ENCODE results near the gene ACADSB. TPM values are rescaled to one million over a fixed set of nuclear protein-coding genes. Genes with fewer than 3 reads are reported as not detected.

The ACADSB gene
- 10 to 100 TPM; 51.3 to 55.1 TPM for total RNA-seq
- long read RNA-seq, full-length matches to known transcripts, result 12 of 23 reads
- long read RNA-seq, partial matches to known transcripts, result 3 of 23 reads
- long read RNA-seq, other reads (novel, unspliced or antisense), result 8 of 23 reads

DNA sequence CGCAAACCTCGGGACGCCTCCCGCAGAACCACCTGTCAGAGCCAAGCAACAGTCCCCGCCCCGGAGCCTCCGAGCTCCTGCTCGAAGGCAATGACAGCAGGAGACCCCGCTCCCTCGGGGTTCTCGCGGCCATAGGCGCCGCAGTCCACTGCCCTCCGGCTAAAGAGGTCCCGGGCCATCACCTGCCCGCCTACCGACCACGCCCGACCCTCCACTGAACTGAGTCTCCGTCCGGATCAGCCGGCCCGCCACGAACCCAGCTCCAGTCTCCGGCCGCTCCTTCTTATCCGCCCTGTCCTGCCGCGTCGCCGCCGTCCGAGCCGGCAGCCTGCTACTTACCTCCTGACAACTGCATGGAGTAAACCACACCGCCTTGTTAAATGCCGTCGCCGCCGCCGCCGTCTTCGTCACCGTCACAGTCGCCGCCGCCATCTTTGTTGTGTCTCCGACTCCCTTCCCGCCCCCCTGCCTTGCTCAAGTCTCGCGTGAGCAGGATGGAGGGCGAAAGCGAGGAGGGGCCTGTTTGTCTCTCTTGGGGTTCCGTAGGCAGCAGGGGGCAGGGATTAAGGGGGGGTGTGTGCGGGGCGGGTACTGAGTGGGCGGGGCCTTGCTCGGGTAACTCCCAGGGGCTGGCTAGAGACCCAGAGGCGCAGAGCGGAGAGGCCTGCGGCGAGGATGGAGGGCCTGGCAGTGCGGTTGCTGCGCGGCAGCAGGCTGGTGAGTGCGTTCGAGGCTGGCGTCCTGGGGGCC, at the start of gene ACADSB, which contains the start of gene IKZF5:
TSS of gene ACADSB (plus strand) at position 652 of the 750 bp plus-strand sequence. CDS start at position 676, 24 bp downstream.
TSS of gene IKZF5 (minus strand) at position 441 of the 750 bp plus-strand sequence. CDS start 10,170 bp downstream, outside the sequence.
- ATAC-seq (peak; percentile 99), DNase-seq (peak; percentile 96)
- intact Hi-C loops (cut with DNase I), result loop anchor here in 1 of 2 donors (2.0 to 10.0 kb wide), 2 partner anchors 28 to 146 kb away; partner anchors contain the start of genes BUB3 and PSTK

DNA sequence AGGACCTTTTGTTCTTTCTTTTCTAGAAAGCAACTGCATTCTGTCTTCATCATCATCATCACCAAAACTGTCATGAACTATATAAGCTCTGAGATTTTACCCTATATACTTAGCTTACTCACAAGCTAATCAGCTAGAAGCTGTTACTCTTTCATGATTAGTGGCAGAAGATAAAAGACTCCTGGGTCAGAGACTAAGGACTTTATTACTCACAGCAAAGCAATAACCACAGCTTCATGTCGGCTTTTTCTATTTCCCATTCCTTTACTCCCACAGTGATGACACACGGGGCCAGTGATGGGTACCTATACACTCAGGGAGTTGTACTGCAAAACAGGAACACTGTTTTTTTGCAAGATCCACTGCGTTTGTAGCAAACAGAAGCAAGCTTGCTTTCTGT, 46.4 kb upstream of the ACADSB start:
- ATAC-seq, result no peak
- DNase-seq, result no peak
- intact Hi-C loops (cut with DNase I), result no loop called here

DNA sequence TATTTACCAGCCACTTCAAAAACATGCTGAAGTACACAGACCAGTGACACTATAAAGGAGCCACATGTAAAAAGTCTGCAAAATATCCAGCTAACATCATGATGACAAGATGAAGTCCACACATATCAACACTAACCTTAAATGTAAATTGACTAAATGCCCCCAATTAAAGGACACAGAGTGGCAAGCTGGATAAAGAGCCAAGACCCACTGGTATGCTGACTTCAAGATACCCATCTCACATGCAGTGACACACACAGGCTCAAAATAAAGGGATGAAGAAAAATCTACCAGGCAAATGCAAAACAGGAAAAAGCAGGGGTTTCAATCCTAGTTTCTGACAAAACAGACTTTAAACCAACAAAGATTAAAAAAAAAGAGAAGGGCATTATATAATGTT, 41.9 kb upstream of the ACADSB start:
- DNase-seq (no peak), ATAC-seq (no peak)
- intact Hi-C loops (cut with DNase I), result no loop called here

DNA sequence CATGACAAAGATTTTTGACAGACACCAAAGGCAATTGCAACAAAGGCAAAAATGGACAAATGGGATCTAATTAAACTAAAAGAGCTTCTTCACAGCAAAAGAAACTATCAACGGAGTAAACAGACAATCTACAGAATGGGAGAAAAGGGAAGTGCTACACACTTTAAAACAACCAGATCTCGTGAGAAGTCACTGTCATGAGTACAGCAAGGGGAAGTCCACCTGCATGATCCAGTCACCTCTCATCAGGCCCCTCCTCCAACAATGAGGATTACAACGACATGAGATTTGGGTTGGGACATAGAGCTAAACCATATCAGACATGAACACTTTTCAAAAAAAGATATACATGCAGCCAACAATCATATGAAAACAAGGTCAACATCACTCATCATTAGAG, 40.1 kb upstream of the ACADSB start:
- ATAC-seq, result no peak
- no peak for DNase-seq
- intact Hi-C loops (cut with DNase I), result no loop called here

DNA sequence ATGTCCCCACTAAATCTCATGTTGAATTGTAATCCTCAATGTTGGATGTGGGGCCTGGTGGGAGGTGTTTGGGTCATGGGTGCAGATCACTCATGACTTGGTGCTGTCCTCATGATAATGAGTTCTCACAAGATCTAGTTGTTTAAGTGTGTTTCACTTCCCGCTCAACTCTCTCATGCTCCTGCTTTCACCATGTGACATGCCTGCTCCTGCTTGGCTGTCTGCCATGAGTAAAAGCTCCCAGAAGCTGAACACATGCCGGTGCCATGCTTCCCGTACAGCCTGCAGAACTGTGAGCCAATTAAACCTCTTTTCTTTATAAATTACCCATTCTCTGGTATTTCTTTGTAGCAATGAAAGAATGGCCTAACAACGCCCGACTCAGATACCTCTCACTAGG, 34.8 kb upstream of the ACADSB start:
- DNase-seq (no peak), ATAC-seq (no peak)
- intact Hi-C loops (cut with DNase I), result no loop called here

DNA sequence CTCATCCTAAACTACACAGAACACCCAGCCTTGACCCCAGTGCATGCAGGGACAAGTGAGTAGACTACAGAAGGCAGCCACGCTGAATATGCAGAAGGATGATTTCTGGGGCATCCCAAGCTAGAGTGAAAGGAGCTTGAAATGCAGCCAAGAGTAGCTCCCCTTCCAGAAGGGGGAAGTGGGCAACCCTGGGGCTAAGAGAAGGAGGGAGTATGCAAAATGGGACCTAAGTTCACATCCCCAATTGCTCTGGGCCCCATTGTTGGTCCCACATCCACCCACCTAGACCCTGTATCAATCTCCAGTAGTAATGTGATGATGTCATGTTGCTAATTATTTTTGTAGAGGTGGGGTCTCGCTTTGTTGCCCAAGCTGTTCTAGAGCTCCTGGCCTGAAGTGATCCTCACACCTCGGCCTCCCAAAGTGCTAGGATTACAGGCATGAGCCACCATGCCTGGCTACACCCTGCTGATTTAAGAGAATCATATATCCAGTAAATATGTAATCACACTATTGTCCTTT, 34.2 kb upstream of the ACADSB start:
- DNase-seq, result no peak
- no peak for ATAC-seq
- intact Hi-C loops (cut with DNase I), result no loop called here

DNA sequence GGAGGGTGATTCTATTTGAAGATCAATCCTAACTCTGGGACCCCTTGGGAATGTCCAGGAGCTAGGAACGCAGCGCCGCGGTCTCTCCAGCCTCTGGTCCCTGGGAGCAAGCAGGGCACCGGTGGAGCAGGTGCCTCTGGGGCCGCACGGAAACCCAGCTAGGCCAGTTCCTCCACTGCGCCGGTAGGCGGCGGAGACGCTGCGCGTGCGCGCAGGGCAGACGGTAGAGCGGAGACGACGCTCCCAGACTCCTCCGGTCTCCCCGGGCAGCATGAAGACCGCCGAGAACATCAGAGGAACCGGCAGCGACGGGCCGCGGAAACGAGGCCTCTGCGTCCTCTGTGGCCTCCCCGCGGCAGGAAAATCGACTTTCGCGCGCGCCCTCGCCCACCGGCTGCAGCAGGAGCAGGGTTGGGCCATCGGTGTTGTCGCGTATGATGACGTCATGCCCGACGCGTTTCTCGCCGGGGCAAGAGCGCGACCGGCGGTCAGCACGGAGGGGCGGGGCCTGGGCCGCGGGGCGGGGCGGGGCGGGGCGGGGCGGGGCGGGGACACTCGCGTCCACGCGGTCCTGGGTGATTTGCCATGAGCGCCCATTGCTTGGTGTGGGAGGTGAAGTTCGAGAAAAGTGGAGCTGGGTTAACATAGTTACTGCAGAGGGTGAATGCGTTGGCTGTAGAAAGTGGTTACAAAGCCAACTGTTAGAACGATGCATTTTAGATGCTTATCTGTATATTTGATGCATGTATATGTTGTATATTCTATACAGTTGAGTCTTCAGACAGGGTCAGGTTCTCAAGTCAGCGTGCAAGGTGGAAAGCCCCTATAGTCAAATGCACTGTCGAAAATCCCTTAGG, 28.4 kb upstream of the ACADSB start, which contains the start of gene PSTK:
TSS of gene PSTK (plus strand) at position 193 of the 857 bp plus-strand sequence. CDS start at position 272, 79 bp downstream.
- intact Hi-C loops (cut with DNase I), result loop anchor here in 1 of 2 donors (2.0 kb wide), 1 partner anchor 28 kb away; the partner anchor contains the start of genes ACADSB and IKZF5
- ATAC-seq, result peak; percentile 99
- peak; percentile 96 for DNase-seq

DNA sequence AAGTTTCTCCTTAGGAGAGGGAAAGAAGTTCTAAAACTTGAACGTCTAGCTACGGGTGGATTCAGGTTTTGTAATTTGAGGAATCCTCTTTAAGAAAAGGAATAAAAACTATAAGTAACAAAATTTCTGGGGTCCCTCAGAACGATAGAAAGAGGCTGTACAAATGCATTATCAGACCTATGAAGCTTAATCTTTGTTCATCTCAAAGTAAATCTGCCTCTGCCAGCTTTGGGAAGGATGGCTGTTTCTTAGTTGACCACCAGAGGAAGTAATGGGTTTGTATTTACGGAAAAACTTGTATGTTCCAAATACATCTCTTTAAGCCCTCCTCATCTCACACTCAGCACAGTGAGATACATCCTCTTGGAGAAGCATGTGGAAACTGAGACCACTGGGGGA, 27.7 kb upstream of the ACADSB start:
- DNase-seq, result no peak
- intact Hi-C loops (cut with DNase I), result loop anchor here in 1 of 2 donors (2.0 kb wide), 1 partner anchor 28 kb away; the partner anchor contains the start of genes ACADSB and IKZF5
- ATAC-seq, result peak in 1 of 2 donors; percentile 17

DNA sequence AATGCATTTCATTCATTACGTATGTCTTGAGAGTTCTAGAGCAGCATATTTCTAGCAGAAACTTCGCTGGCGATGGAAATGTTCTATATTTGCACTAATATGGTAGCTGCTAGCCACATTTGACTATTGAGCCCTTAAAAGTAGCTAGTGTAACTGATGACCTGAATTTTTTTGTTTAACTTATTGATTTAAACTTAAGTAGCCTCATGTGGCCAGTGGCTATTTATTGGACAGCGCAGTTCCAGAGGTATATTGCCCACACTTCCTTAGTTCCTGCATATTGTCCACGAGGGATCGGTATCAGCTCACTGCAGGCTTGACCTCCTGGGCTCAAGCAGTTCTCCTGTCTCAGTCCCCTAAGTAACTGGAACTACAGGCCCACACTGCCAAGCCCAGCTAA, 24.9 kb upstream of the ACADSB start:
- ATAC-seq (no peak), DNase-seq (no peak)
- intact Hi-C loops (cut with DNase I), result no loop called here

DNA sequence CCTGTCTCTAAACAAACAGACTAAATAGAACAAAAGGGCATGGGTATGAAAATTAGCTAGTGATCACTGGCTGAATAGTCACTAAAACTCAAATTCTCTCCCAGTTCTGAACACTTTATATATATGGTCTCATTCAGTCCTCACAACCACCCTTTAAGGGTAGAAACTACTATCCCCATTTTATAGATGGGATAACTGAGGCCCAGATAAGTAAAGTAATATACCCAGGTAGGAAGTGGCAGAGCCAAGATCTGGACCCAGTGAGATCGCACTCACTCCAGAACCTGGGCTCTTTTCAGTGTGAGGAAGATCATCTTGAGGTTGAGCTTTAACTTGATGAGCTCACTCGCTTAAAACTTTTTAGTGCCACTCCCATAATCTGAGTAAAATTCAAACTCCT, 24.1 kb upstream of the ACADSB start:
- ATAC-seq, result no peak
- intact Hi-C loops (cut with DNase I), result no loop called here
- no peak for DNase-seq

DNA sequence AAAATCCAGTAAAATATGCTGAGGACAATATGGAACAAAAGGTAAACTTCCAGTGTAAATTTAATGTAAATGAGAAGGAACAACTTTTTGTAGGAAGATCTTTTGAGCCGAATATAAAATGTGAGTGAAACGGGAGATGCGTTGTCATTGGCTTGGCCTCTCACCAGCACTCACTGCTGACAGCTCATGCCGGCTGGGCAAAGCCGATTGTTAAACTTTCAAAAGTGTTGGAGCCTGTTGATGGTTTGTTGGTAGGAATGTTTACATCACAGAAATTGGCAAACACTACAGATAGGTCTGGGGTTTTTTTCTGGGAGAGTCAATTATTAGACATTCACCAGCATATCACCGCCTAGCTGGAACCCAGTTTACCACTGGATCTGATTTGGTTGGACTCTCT, 22.5 kb upstream of the ACADSB start:
- intact Hi-C loops (cut with DNase I), result no loop called here
- ATAC-seq (no peak), DNase-seq (no peak)

DNA sequence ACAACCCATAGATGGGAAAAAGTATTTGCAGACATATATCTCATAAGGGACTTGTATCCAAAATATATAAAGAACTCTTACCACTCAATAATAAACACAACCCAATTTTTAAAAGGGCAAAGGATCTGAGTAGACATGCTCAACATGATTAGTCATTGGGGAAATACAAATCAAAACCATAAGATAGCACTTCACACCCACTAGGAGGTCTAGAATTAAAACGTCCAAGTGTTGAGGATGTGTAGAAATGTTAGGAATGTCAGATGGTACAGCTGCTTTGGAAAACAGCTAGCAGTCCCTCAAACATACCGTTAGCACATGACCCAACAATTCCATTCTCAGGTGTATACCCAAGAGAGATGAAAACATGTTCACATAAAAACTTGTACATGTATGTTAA, 20.3 kb upstream of the ACADSB start:
- intact Hi-C loops (cut with DNase I), result no loop called here
- ATAC-seq (no peak), DNase-seq (no peak)

DNA sequence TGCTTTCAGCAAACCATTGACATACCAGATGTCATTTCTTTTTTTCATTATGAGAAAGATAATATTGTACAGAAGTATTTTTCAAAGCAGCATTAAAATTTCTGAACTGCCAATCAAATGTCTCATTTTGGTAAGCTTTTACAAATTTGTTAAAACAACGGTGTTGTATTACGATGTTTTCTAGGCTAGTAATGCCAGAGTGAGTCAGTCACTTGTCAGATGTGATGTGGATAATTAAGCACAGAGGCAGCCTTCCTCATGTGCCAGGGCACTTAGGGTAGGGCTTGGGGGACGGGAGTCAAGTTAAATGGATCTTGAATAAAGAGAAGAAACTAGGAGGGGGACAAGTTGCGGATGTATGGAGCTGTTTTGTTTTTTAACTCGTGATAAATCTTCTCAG, 18.5 kb upstream of the ACADSB start:
- ATAC-seq (no peak), DNase-seq (no peak)
- intact Hi-C loops (cut with DNase I), result no loop called here

DNA sequence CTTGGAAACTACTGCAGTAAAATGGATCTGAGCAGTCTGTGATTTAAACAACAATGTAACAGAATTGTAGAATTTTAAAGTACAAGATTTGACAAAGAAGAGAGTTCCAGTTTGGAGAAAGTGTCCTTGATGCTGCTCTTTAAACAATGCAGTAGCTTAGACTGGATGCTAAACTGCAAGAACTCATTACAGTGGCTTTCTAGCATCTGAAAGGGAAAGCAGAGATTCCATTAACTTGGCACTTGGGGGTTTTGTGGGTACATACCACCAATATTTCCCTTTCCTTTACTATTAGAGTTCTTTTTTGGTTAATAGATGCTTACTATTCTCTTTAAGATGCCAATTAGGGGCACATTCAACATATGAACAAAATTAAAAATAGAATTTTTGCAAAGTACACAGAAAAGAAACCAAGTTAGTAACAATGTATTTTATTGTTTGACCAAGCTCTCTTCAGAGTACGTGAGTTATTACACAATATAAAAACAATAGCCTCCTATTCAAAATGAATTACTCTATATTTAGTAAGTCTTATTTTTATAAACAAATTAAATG, 16.7 kb upstream of the ACADSB start:
- DNase-seq (no peak), ATAC-seq (no peak)
- intact Hi-C loops (cut with DNase I), result no loop called here

DNA sequence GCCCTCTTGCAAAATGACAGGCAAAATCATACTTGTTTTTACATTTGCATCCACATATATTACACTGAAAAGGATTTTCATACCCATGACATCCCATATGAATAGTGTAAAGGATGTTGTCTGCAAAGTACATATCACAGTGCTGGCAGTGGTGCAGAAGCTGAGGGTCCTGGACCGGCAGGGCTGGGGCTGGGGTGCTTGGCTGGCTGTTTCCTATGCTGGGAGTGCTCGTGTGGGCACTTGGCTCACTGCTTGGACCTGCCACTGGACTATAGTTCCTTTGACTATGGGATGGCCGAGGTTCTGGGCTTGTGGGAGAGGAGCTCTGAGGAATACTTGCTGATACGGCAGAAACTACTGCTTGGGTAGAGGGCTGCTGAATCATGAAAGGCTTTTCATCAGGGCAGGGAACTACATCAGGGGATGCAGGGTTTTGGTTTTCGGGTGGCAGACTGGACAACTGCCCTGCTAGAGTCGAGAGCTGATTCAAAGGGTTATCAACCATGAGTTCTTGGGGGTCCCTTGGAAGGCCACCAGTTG, 14.9 kb upstream of the ACADSB start:
- DNase-seq, result no peak
- ATAC-seq, result no peak
- intact Hi-C loops (cut with DNase I), result no loop called here

DNA sequence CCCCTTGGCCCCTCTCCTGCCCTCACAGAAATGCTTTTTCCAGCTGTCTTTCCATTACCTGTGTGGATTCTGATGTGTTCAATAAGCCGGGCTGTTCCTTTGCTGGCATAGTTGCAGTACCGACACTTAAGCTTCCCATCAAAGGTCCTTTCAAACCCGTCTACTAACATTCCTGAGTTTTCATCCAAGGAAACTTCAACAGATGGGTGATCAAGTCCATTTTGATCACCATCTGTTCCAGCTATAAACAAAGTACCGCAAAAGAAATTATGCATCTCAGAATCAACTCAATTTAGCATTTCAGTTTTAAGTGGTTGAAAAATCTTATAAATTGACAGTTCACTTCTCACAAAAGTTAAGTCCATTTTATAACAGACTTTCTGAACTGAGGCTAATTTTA, 12.9 kb upstream of the ACADSB start:
- intact Hi-C loops (cut with DNase I), result no loop called here
- no peak for ATAC-seq

DNA sequence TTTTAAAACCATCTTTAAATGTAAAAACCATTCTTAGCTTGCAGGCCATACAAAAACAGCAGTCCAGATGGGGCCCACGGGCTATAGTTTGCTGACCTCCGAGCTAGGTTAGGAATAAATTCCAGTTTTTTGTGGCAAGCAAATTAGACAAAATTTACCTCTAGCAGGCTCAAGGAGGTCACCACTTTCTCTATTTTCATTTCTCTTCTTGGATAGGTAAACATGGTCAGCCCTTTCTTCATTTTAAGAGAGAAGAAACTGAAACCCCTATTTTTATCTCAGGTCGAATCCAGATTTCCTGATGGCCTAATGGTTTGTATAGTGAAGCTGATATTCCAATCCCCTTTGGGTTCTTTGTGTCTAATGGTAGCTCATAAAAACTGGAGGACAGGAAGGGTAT, 10.9 kb upstream of the ACADSB start:
- ATAC-seq (no peak), DNase-seq (no peak)
- intact Hi-C loops (cut with DNase I), result no loop called here

More for the DNA sequence above, 12.9 kb upstream of the ACADSB start:
- DNase-seq, result no peak

DNA sequence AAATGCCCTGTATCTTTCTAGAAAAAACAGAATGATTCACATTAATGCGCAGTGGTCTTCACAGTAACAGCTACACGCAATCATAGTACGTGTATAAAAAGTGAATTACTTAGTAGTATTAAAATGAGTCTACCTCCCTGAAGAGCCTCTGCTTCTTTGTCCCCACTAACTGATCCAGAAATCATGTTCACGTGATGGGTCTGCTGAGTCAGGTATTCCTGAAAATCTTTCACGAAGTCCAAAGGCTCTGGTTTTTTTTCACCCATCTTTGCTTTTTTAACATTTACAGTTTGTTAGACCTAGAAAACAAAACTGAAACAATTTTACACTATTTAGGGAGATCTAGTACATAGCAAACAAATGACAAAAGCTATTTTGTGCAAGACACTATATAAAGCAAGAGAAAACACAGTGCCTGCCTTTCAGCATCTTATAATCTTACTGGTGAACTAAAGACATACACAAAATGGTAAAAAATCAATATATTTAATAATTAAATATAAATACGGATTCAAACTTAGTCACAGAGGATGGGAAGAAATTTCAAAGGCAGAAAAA, 10.4 kb upstream of the ACADSB start:
- intact Hi-C loops (cut with DNase I), result no loop called here
- ATAC-seq (no peak), DNase-seq (no peak)

DNA sequence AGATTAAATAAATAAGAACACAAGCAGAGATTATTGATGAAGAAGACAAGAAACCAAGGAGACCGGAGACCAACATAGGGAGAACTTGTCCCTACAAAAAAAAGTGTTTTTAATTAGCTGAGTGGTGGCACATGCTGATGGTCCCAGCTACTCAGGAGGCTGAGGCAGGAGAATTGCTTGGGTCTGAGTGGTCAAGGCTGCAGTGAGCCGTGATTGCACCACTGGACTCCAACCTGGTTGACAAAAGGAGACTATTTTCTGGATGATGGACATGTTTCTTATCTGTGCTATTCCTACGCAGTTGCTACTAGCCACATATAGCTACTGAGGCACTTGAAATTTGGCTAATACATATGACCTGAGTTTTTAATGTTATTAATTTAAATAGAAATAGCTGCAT, 9.9 kb upstream of the ACADSB start:
- ATAC-seq (no peak), DNase-seq (no peak)
- intact Hi-C loops (cut with DNase I), result no loop called here
